Neural progenitor cell (in vitro differentiated cells): ENCODE measurements around the gene WDR37.

Experiments
- EZH2 ChIP-seq: fragments of 200-600 bp; sonication (generic); IDR thresholded peaks from 2 replicates; pipeline ENCODE4 v1.6.1; 2017; ENCODE audit warnings: antibody characterized with exemption, mild to moderate bottlenecking, moderate library complexity
- EZH2phosphoT487 ChIP-seq: fragments of 200-600 bp; sonication (generic); IDR thresholded peaks from 2 replicates; pipeline ENCODE4 v1.6.1; 2017; ENCODE audit warnings: antibody characterized with exemption
- TF ChIP-seq, protein P1 (sequence below): fragments of 200-600 bp; sonication (generic); IDR thresholded peaks from 2 replicates; pipeline ENCODE4 v1.5.1; 2017; ENCODE audit warnings: antibody characterized with exemption, mild to moderate bottlenecking

DNA sequence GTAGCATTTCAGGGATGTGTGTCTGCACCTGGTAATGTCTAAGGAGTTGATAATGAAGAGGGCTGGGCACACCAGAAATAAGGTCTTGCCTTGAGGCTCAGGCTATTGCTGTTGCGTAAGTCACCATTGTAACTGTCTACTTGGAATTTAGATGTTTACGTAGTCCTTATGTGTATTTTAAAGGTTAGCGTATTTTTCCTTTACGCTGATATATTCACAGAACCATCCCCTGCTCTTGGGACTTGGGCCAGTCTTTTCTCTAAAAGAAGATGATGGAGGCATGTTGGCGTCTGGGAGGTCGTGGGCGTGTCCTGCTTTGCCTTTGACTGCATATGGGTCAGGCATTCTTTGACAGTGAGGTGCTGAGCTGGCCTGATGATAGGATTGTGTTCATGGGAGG, 14.7 kb downstream of the WDR37 start:
- TF ChIP-seq, protein P1, sequence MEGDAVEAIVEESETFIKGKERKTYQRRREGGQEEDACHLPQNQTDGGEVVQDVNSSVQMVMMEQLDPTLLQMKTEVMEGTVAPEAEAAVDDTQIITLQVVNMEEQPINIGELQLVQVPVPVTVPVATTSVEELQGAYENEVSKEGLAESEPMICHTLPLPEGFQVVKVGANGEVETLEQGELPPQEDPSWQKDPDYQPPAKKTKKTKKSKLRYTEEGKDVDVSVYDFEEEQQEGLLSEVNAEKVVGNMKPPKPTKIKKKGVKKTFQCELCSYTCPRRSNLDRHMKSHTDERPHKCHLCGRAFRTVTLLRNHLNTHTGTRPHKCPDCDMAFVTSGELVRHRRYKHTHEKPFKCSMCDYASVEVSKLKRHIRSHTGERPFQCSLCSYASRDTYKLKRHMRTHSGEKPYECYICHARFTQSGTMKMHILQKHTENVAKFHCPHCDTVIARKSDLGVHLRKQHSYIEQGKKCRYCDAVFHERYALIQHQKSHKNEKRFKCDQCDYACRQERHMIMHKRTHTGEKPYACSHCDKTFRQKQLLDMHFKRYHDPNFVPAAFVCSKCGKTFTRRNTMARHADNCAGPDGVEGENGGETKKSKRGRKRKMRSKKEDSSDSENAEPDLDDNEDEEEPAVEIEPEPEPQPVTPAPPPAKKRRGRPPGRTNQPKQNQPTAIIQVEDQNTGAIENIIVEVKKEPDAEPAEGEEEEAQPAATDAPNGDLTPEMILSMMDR, result no peak
- TF ChIP-seq EZH2phosphoT487, result no peak
- no peak for TF ChIP-seq EZH2
